Neural cell (in vitro differentiated cells): Measurements from ENCODE around the gene MS4A6A.

Experiments
- EP300 ChIP-seq: fragments of 450-650 bp; conservative IDR thresholded peaks from 2 replicates; pipeline ENCODE4 v1.6.1; 2014; ENCODE audit warnings: antibody characterized with exemption, mild to moderate bottlenecking, moderate library complexity; ENCODE audit not compliant: poor library complexity, severe bottlenecking
- EZH2 ChIP-seq: fragments of 200-600, 300-800 bp; shearing (Covaris generic), sonication (generic); IDR thresholded peaks from 2 replicates; pipeline ENCODE4 v1.6.1; 2014; ENCODE audit warnings: antibody characterized with exemption, low read length, borderline replicate concordance, mild to moderate bottlenecking; ENCODE audit not compliant: insufficient read depth, poor library complexity, severe bottlenecking
- POLR2AphosphoS5 ChIP-seq: IDR thresholded peaks from 2 replicates; pipeline ENCODE4 v1.6.1; 2012
- RAD21 ChIP-seq: fragments of 450-650 bp; conservative IDR thresholded peaks from 2 replicates; pipeline ENCODE4 v1.6.1; 2014; ENCODE audit warnings: antibody characterized with exemption, mild to moderate bottlenecking, moderate library complexity
- SMC3 ChIP-seq: fragments of 450-650 bp; conservative IDR thresholded peaks from 2 replicates; pipeline ENCODE4 v1.6.1; 2014; ENCODE audit warnings: antibody characterized with exemption, mild to moderate bottlenecking, moderate library complexity; ENCODE audit not compliant: poor library complexity
- TF ChIP-seq, protein P1 (sequence below): fragments of 450-650 bp; IDR thresholded peaks from 2 replicates; pipeline ENCODE4 v1.5.1; 2014; ENCODE audit warnings: antibody characterized with exemption, mild to moderate bottlenecking, moderate library complexity; ENCODE audit not compliant: poor library complexity, severe bottlenecking

DNA sequence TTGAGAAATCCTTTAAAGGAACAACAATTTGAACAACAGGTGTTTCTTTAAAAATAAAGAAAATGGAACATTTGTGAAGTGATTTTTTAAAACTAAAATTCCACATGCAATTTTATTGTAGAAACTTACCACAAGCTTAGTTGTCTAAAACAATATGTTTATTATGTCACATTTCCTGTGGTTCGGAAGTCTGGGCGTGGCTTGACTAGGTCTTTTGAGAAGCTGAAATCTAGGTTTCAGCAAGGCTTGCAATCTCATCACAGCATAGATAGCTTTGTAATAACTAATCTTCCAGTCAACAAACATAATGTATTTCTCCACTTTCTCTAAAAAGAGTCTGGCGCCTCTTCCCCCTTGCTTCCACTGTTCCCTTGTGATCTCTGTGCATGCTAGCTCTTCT is 27.0 kb downstream of the MS4A6A start:
- TF ChIP-seq RAD21: no peak
- TF ChIP-seq, protein P1, sequence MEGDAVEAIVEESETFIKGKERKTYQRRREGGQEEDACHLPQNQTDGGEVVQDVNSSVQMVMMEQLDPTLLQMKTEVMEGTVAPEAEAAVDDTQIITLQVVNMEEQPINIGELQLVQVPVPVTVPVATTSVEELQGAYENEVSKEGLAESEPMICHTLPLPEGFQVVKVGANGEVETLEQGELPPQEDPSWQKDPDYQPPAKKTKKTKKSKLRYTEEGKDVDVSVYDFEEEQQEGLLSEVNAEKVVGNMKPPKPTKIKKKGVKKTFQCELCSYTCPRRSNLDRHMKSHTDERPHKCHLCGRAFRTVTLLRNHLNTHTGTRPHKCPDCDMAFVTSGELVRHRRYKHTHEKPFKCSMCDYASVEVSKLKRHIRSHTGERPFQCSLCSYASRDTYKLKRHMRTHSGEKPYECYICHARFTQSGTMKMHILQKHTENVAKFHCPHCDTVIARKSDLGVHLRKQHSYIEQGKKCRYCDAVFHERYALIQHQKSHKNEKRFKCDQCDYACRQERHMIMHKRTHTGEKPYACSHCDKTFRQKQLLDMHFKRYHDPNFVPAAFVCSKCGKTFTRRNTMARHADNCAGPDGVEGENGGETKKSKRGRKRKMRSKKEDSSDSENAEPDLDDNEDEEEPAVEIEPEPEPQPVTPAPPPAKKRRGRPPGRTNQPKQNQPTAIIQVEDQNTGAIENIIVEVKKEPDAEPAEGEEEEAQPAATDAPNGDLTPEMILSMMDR: no peak
- no peak for TF ChIP-seq EP300
- no peak for TF ChIP-seq EZH2
- TF ChIP-seq POLR2AphosphoS5: no peak
- no peak for TF ChIP-seq SMC3
